ENCODE measurements around the gene SNAPC4. TPM values are rescaled to one million over a fixed set of nuclear protein-coding genes. Genes with fewer than 3 reads are reported as not detected.

Gene SNAPC4
- total RNA-seq (10 to 100 TPM; 29.5 to 35.9 TPM), polyA plus RNA-seq (ENCODE audit: insufficient read depth, low read depth, low replicate concordance) (21.2 TPM)
- long read RNA-seq, donor 1: 0 reads
- long read RNA-seq, donor 2: 0 reads

GRCh38 chr9:136400038-136400834 lies at the start of gene SNAPC4:
SNAPC4 (minus strand) TSS chr9:136400170; CDS start chr9:136398428, 1,742 bp downstream.
- H3K4me3 ChIP-seq: peak within 1 kb of the TSS; percentile 76 to 84
- intact Hi-C loops (cut with DNase I; ENCODE audit: low total_unique reads): no loop called here
- no peaks in the 10 kb centered on the region for H3K9me3 ChIP-seq
- no peaks in the 10 kb centered on the region for H3K36me3 ChIP-seq (ENCODE audit: low read depth, missing control alignments)
- 4 to 10% methylated on average over 12 to 71 of the region's 71 CpGs for WGBS, 2 donors
- TF ChIP-seq CTCF (IDR thresholded peaks at IDR 0.05) (peak; percentile 96 to 99 (median 98)), POLR2A (IDR thresholded peaks at IDR 0.05) (no peak)
- peaks cover 13% of the 10 kb centered on the region for H3K4me1 ChIP-seq
- H3K27me3 ChIP-seq: no peaks in the 10 kb centered on the region
- DNase-seq: peak; percentile 87
- H3K27ac ChIP-seq: peak within 1 kb of the TSS; percentile 28 to 56

- no peak for DNase-seq
- no peaks in the 10 kb centered on the region for H3K9me3 ChIP-seq
- H3K36me3 ChIP-seq (ENCODE audit: low read depth, missing control alignments): no peaks in the 10 kb centered on the region
- 90 to 91% methylated on average over 3 of the region's 3 CpGs for WGBS, 2 donors
- intact Hi-C loops (cut with DNase I; ENCODE audit: low total_unique reads): no loop called here
- H3K4me1 ChIP-seq: peaks cover 4% of the 10 kb centered on the region
- H3K27me3 ChIP-seq: no peaks in the 10 kb centered on the region
- H3K4me3 ChIP-seq: no peak overlapping the region
- no peak for TF ChIP-seq CTCF (IDR thresholded peaks at IDR 0.05)
- no peak for TF ChIP-seq POLR2A (IDR thresholded peaks at IDR 0.05)
- H3K27ac ChIP-seq: no peak overlapping the region
Observed at GRCh38 chr9:136448655-136449054, 48.7 kb upstream of the SNAPC4 start.

GRCh38 chr9:136447173-136447778 lies 47.3 kb upstream of the SNAPC4 start:
- Histone ChIP-seq H3K4me3 (no peak overlapping the region), H3K36me3 (ENCODE audit: low read depth, missing control alignments) (no peaks in the 10 kb centered on the region), H3K4me1 (peaks cover 4% of the 10 kb centered on the region), H3K27me3 (no peaks in the 10 kb centered on the region), H3K27ac (no peak overlapping the region), H3K9me3 (no peaks in the 10 kb centered on the region)
- no peak for DNase-seq
- WGBS, 2 donors: 94% methylated on average over 18 to 27 of the region's 27 CpGs
- TF ChIP-seq POLR2A (IDR thresholded peaks at IDR 0.05) (no peak), CTCF (IDR thresholded peaks at IDR 0.05) (no peak)
- intact Hi-C loops (cut with DNase I; ENCODE audit: low total_unique reads): no loop called here

GRCh38 chr9:136445799-136446198 lies 45.8 kb upstream of the SNAPC4 start:
- Histone ChIP-seq H3K4me1 (peaks cover 4% of the 10 kb centered on the region), H3K27me3 (no peaks in the 10 kb centered on the region), H3K9me3 (no peaks in the 10 kb centered on the region), H3K36me3 (ENCODE audit: low read depth, missing control alignments) (peaks cover 3% of the 10 kb centered on the region), H3K27ac (no peak overlapping the region), H3K4me3 (no peak overlapping the region)
- no peak for TF ChIP-seq POLR2A (IDR thresholded peaks at IDR 0.05)
- no peak for TF ChIP-seq CTCF (IDR thresholded peaks at IDR 0.05)
- 90 to 91% methylated on average over 7 of the region's 7 CpGs for WGBS, 2 donors
- intact Hi-C loops (cut with DNase I; ENCODE audit: low total_unique reads): no loop called here
- no peak for DNase-seq

All from testis (tissue), 5 donors.